WERI-Rb-1 (cell line): ENCODE results near the gene LTBP1.

Experiments used
- DNase-seq: peaks from one replicate; pipeline ENCODE4 v3.0.0-alpha.2; 2020
- H3K27ac ChIP-seq: fragments of 250-450 bp; sonication (Bioruptor Pico); 2 replicates; pipeline ENCODE4 v1.5.1; 2020; ENCODE audit warnings: mild to moderate bottlenecking, moderate library complexity
- H3K27me3 ChIP-seq: fragments of 250-450 bp; sonication (Bioruptor Pico); 2 replicates; pipeline ENCODE4 v1.5.1; 2021; ENCODE audit warnings: mild to moderate bottlenecking, low read depth, moderate library complexity; ENCODE audit not compliant: insufficient read depth, severe bottlenecking
- H3K36me3 ChIP-seq: fragments of 250-450 bp; sonication (Bioruptor Pico); 2 replicates; pipeline ENCODE4 v1.5.1; 2020; ENCODE audit warnings: mild to moderate bottlenecking, moderate library complexity
- H3K4me3 ChIP-seq: 2 replicates; pipeline ENCODE4 v1.5.1; 2011; ENCODE audit warnings: low read depth, mild to moderate bottlenecking, control low read depth, low read length
- H3K9me3 ChIP-seq: fragments of 250-450 bp; sonication (Bioruptor Pico); 2 replicates; pipeline ENCODE4 v1.5.1; 2021; ENCODE audit warnings: mild to moderate bottlenecking, moderate library complexity; ENCODE audit not compliant: severe bottlenecking
- TF ChIP-seq, protein P1 (sequence below): IDR thresholded peaks from 2 replicates; pipeline ENCODE4 v1.5.1; 2011; ENCODE audit warnings: low read depth, mild to moderate bottlenecking, control low read depth, inconsistent platforms, low read length

Gene LTBP1

DNA sequence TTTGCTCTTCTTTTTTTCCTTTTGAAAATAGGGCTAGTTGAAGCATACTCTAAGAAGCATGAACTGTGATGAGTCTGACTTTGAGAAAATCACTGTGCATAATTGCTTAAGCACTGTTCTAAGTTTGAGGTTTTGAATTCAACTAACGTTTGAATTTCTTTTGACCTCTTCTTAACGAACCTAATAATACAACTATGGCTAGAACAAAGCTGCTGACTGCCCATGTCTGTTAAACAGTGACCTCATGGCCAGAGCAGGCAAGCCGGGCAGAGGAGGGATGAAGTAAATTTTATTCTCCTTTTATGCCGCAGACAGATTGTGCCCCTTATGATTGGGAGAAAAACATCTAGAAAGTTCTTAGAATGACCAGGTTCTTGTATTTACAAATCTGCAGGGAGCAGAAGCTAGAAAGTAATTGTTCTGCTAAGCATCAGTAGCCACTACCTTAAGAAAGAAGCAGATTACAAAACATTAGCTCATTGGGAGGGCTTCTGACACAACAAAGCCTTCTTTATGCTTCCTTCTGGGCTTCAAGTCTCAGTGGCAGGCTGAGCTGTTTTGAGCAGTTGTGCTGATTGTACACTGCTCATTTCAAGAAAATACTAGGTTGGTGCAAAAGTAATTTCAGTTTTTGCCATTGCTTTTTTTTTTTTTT lies 431.9 kb downstream of the LTBP1 start:
- Histone ChIP-seq H3K27me3 (no peaks in the 10 kb centered on the region), H3K4me3 (no peak overlapping the region), H3K36me3 (no peaks in the 10 kb centered on the region), H3K27ac (no peak overlapping the region), H3K9me3 (no peaks in the 10 kb centered on the region)
- DNase-seq = no peak
- TF ChIP-seq, protein P1, sequence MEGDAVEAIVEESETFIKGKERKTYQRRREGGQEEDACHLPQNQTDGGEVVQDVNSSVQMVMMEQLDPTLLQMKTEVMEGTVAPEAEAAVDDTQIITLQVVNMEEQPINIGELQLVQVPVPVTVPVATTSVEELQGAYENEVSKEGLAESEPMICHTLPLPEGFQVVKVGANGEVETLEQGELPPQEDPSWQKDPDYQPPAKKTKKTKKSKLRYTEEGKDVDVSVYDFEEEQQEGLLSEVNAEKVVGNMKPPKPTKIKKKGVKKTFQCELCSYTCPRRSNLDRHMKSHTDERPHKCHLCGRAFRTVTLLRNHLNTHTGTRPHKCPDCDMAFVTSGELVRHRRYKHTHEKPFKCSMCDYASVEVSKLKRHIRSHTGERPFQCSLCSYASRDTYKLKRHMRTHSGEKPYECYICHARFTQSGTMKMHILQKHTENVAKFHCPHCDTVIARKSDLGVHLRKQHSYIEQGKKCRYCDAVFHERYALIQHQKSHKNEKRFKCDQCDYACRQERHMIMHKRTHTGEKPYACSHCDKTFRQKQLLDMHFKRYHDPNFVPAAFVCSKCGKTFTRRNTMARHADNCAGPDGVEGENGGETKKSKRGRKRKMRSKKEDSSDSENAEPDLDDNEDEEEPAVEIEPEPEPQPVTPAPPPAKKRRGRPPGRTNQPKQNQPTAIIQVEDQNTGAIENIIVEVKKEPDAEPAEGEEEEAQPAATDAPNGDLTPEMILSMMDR = no peak

DNA sequence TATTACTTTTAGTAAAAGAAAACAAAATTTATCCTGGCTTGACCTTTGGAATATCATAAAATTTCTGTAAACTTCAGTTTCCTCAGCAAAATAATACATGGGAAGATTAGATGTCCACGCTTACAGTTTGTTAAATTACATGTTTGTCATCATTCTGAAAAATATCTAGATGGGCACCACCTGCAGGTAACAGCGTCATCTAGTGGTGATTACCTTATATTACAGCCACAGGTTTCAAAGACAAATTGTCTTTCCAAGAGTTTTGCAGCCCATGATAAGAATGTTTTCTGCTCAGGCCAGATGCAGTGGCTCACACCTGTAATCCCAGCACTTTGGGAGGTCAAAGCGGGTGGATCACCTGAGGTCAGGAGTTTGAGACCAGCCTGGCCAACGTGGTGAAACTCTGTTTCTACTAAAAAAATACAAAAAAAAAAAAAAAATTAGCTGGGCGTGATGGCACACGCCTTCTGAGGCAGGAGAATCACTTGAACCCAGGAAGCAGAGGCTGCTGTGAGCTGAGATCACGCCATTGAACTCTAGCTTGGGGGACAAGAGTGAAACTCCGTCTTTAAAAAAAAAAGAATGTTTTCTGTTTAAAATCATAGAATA lies 433.4 kb downstream of the LTBP1 start:
- no peaks in the 10 kb centered on the region for H3K9me3 ChIP-seq
- no peaks in the 10 kb centered on the region for H3K36me3 ChIP-seq
- no peak overlapping the region for H3K4me3 ChIP-seq
- no peaks in the 10 kb centered on the region for H3K27me3 ChIP-seq
- TF ChIP-seq, protein P1 = peak; percentile 78
- no peak for DNase-seq
- no peak overlapping the region for H3K27ac ChIP-seq

DNA sequence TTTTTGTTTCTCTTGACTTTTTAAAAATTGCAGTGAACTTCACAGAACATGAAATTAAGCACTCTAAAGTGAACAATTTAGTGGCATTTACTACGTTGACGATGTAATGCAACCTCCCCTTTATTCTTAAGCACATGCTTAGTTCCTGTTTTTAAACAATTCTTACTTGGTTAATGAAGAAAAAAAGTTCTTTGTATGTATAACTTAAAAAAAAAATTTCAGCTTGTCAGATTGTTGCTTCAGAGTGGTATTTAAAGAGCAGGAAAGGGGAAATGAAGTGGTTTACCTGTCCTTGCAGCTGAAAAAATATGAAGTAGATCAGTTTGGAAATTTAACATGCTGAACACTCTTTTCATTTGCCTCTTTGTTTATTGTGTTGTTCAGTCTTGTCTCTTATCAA lies 434.0 kb downstream of the LTBP1 start:
- H3K36me3 ChIP-seq = no peaks in the 10 kb centered on the region
- H3K27me3 ChIP-seq = no peaks in the 10 kb centered on the region
- no peaks in the 10 kb centered on the region for H3K9me3 ChIP-seq
- TF ChIP-seq, protein P1 = no peak
- DNase-seq = no peak
- no peak overlapping the region for H3K4me3 ChIP-seq
- no peak overlapping the region for H3K27ac ChIP-seq

DNA sequence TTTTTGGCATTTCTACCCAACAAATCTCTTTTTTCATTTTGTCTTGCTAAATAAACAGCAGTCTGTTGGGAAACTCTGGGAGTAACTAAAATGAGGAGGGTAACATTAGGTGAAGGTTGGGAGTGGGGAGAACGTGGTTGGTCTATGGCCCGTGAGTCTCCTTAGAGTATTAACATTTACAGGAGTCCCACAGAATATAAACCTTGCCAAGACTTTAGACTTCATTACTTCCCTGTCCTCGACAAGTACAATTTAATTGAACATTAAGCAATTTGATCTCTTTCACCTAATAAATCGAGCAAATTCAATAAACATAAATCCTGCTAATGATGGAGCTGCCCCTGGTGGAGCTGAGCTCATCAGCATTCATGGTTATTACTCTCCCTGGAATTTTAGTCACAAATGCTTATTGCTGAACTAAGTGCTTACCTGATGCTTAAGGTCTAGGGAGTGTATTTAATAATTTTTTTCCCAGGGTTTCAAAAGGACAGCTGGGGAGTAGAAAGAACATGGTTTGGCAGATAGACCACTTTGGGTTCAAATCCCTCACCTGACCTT lies 434.6 kb downstream of the LTBP1 start:
- DNase-seq = no peak
- H3K4me3 ChIP-seq = no peak overlapping the region
- TF ChIP-seq, protein P1 = no peak
- no peaks in the 10 kb centered on the region for H3K36me3 ChIP-seq
- no peak overlapping the region for H3K27ac ChIP-seq
- H3K9me3 ChIP-seq = no peaks in the 10 kb centered on the region
- H3K27me3 ChIP-seq = no peaks in the 10 kb centered on the region

DNA sequence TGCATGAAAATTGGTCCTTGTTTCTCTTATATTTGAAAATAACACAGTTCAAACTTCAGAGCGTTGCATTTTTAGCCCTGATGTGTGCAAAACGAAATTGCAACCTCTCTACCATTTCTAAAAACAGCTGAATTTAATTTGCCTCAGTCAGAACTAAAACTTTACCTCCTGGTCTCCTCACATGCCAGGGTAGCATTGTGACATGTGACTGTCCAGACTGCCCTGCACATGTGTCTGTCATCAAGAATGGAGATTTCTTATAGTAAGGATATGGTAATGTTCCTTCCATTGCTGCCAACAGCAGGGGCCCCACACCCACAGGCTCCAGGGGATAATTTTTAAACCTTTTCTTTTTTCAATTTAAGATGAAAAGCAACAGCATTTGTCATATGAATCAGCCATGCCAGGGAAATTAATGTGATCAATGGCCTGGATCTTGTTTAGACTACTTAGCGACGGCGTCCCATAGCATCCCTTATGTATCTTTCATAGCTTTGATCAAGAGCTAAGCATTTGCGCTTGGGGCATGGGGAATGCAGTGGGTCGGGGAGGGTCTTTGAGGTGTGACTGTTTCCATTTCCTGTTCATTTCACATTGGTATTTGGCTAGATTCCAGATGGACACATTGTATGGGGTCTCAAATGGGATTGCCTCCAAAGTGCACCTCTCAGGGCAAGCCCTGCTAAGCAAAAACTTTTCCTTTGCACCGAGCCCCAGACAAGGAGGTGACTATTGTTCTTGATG lies 437.3 kb downstream of the LTBP1 start:
- TF ChIP-seq, protein P1 = no peak
- Histone ChIP-seq H3K36me3 (no peaks in the 10 kb centered on the region), H3K27ac (no peak overlapping the region), H3K27me3 (no peaks in the 10 kb centered on the region), H3K9me3 (no peaks in the 10 kb centered on the region), H3K4me3 (no peak overlapping the region)
- DNase-seq = no peak
